Measurements from ENCODE around the gene GPHN. TPM values are rescaled to one million over a fixed set of nuclear protein-coding genes. Genes with fewer than 3 reads are reported as not detected.

GPHN gene
- total and polyA plus RNA-seq, 10 of the 15 experiments (the other 5 are each of a cell fraction or from before 2014, with no cell fraction given) = 22.3 to 48.8 (median 33.1) TPM

DNA sequence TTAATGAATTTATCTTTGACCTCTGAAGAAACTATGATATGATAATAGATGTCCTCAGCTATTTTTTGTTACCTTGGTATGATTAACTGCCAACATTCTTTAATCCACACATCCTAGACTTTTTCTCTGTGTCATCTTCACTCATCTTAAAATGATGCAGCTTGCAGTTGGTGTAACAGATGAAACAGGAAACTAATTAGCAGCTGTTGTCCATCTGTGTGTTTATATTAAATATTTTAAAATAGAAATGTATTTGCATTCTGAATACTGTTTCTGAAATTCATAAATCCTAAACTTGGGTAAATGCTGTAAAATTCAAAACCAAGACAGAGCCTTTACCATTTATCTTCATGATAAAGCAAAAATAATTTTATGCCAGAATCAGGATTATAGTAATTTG is 625.2 kb downstream of the GPHN start:
- DNase-seq (ENCODE audit: low read depth, low spot score) (no peak), ATAC-seq (no peak), FAIRE-seq (no peak)
- H4K20me1 ChIP-seq (ENCODE audit: control insufficient read depth, insufficient read depth) = no peaks in the 10 kb centered on the region
- no peaks in the 10 kb centered on the region for H3K4me1 ChIP-seq (ENCODE audit: control insufficient read depth, insufficient read depth, low read length)
- no peak overlapping the region for H3K27ac ChIP-seq (ENCODE audit: control insufficient read depth, insufficient read depth)
- no peaks in the 10 kb centered on the region; a peak in 1 of 4 replicates for H3K36me3 ChIP-seq (ENCODE audit: control insufficient read depth in 2 of 2, insufficient read depth in 2 of 2, low read length in 1 of 2)
- no peak overlapping the region for H3K4me3 ChIP-seq
- H3K4me2 ChIP-seq (ENCODE audit: control insufficient read depth, insufficient read depth) = no peak overlapping the region
- TF ChIP-seq, protein P1, sequence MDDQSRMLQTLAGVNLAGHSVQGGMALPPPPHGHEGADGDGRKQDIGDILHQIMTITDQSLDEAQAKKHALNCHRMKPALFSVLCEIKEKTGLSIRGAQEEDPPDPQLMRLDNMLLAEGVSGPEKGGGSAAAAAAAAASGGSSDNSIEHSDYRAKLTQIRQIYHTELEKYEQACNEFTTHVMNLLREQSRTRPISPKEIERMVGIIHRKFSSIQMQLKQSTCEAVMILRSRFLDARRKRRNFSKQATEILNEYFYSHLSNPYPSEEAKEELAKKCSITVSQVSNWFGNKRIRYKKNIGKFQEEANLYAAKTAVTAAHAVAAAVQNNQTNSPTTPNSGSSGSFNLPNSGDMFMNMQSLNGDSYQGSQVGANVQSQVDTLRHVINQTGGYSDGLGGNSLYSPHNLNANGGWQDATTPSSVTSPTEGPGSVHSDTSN (IDR thresholded peaks at IDR 0.05; ENCODE audit: insufficient replicate concordance, low read depth, low read length) = no peak
- TF ChIP-seq TCF12 (IDR thresholded peaks at IDR 0.05; ENCODE audit: low read depth, low read length) (no peak), ZSCAN29 (IDR thresholded peaks at IDR 0.05) (no peak)
- TF ChIP-seq, protein P2, sequence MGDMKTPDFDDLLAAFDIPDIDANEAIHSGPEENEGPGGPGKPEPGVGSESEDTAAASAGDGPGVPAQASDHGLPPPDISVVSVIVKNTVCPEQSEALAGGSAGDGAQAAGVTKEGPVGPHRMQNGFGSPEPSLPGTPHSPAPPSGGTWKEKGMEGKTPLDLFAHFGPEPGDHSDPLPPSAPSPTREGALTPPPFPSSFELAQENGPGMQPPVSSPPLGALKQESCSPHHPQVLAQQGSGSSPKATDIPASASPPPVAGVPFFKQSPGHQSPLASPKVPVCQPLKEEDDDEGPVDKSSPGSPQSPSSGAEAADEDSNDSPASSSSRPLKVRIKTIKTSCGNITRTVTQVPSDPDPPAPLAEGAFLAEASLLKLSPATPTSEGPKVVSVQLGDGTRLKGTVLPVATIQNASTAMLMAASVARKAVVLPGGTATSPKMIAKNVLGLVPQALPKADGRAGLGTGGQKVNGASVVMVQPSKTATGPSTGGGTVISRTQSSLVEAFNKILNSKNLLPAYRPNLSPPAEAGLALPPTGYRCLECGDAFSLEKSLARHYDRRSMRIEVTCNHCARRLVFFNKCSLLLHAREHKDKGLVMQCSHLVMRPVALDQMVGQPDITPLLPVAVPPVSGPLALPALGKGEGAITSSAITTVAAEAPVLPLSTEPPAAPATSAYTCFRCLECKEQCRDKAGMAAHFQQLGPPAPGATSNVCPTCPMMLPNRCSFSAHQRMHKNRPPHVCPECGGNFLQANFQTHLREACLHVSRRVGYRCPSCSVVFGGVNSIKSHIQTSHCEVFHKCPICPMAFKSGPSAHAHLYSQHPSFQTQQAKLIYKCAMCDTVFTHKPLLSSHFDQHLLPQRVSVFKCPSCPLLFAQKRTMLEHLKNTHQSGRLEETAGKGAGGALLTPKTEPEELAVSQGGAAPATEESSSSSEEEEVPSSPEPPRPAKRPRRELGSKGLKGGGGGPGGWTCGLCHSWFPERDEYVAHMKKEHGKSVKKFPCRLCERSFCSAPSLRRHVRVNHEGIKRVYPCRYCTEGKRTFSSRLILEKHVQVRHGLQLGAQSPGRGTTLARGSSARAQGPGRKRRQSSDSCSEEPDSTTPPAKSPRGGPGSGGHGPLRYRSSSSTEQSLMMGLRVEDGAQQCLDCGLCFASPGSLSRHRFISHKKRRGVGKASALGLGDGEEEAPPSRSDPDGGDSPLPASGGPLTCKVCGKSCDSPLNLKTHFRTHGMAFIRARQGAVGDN (IDR thresholded peaks at IDR 0.05) = no peak
- TF ChIP-seq, protein P3, sequence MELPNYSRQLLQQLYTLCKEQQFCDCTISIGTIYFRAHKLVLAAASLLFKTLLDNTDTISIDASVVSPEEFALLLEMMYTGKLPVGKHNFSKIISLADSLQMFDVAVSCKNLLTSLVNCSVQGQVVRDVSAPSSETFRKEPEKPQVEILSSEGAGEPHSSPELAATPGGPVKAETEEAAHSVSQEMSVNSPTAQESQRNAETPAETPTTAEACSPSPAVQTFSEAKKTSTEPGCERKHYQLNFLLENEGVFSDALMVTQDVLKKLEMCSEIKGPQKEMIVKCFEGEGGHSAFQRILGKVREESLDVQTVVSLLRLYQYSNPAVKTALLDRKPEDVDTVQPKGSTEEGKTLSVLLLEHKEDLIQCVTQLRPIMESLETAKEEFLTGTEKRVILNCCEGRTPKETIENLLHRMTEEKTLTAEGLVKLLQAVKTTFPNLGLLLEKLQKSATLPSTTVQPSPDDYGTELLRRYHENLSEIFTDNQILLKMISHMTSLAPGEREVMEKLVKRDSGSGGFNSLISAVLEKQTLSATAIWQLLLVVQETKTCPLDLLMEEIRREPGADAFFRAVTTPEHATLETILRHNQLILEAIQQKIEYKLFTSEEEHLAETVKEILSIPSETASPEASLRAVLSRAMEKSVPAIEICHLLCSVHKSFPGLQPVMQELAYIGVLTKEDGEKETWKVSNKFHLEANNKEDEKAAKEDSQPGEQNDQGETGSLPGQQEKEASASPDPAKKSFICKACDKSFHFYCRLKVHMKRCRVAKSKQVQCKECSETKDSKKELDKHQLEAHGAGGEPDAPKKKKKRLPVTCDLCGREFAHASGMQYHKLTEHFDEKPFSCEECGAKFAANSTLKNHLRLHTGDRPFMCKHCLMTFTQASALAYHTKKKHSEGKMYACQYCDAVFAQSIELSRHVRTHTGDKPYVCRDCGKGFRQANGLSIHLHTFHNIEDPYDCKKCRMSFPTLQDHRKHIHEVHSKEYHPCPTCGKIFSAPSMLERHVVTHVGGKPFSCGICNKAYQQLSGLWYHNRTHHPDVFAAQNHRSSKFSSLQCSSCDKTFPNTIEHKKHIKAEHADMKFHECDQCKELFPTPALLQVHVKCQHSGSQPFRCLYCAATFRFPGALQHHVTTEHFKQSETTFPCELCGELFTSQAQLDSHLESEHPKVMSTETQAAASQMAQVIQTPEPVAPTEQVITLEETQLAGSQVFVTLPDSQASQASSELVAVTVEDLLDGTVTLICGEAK (IDR thresholded peaks at IDR 0.05; ENCODE audit: borderline replicate concordance) = no peak
- in situ Hi-C loops (cut with MboI) (no loop called here), intact Hi-C loops (cut with micrococcal nuclease; ENCODE audit: unreplicated experiment) (no loop called here)
- ChIA-PET CTCF (interaction anchor here (0.6 to 1.9 kb wide), 2 partner anchors 12 to 153 kb away, joined by 3 to 8 read pairs; no protein-coding TSS in a partner anchor), SMC1A (ENCODE audit: uncharacterized antibody, unreplicated experiment) (interaction anchor here (0.6 kb wide), 1 partner anchor 64 kb away, joined by 4 read pairs; no protein-coding TSS in a partner anchor), POLR2A (interaction anchor here (0.6 kb wide), 1 partner anchor 57 kb away, joined by 4 read pairs; no protein-coding TSS in a partner anchor), RAD21 (ENCODE audit: unreplicated experiment) (no interaction called here)
- no peaks in the 10 kb centered on the region for H3K79me2 ChIP-seq (ENCODE audit: control insufficient read depth, insufficient read depth, low read length)
- H3K9ac ChIP-seq (ENCODE audit: control insufficient read depth, insufficient read depth, low read length) = no peak overlapping the region
- H3K27me3 ChIP-seq (replicated peaks in 1 of 2; ENCODE audit: control insufficient read depth in 2 of 2, insufficient read depth in 2 of 2, low read length in 1 of 2) = no peaks in the 10 kb centered on the region
- H3K9me3 ChIP-seq (replicated peaks; ENCODE audit: control insufficient read depth, insufficient read depth, low read length) = no peaks in the 10 kb centered on the region
- BruUV-seq (replicated peaks) = no TSS peak
- no peak overlapping the region for H2AFZ ChIP-seq (ENCODE audit: control insufficient read depth, low read depth, low read length)
